H54 (cell line): Measurements from ENCODE around the gene FCF1.

ENCODE experiments used
- DNase-seq: peaks from one replicate; pipeline ENCODE4 v3.0.0; 2011; ENCODE audit warnings: low spot score, mixed read lengths; ENCODE audit not compliant: insufficient read length
- FAIRE-seq: peaks from 3 replicates; lab custom pipeline; 2011; peaks lifted over from hg19 to GRCh38; lab: Jason Lieb, UNC
- POLR2A ChIP-seq: IDR thresholded peaks from 2 replicates; pipeline ENCODE4 v1.6.1; 2011; ENCODE audit warnings: low read depth, mild to moderate bottlenecking, low read length

The FCF1 gene

GRCh38 chr14:74763803-74764531, 51.0 kb downstream of the FCF1 start:
- FAIRE-seq = no peak
- TF ChIP-seq POLR2A = no peak
- DNase-seq = no peak

- no peak for FAIRE-seq
- TF ChIP-seq POLR2A = no peak
- no peak for DNase-seq
Observed at GRCh38 chr14:74765721-74766120, 52.8 kb downstream of the FCF1 start.

DNA sequence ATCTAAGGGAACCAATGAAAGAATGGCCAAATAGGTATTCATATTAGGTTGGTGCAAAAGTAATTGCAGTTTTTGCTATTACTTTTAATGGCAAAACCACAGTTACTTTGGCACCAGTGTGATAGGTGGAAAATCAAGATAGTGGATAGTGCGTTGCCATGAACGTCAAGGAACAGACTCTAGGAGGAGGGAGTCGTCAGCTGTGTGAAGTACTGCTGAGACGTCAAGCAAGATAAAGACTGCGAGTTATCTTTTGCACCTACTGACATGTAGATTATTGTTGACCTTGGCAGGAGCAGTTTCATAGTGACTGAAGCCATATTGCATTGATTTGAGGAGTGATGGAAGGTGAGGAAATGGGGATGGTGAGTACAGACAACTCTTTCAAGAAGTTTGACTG, 58.5 kb downstream of the FCF1 start:
- DNase-seq = no peak
- no peak for FAIRE-seq
- no peak for TF ChIP-seq POLR2A

DNA sequence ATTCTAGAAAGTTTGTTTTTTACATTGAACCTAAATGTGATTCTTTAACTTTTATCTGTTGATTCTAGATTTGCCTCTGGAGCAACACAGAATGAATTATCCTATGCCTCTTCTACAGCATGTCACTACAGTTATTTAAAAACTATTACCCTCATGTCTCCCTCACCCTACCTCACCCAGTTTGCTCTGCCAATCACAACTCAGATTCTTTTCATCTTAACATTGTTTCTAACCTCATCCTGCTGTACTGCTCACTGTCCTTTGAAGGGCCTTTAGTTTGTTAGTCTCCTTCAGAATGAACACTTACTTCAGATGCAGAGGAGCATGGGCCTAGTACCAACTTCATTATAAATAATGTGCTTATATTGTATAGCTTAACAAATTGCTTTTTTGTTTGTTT, 71.7 kb downstream of the FCF1 start:
- FAIRE-seq (no peak), DNase-seq (no peak)
- TF ChIP-seq POLR2A = no peak

DNA sequence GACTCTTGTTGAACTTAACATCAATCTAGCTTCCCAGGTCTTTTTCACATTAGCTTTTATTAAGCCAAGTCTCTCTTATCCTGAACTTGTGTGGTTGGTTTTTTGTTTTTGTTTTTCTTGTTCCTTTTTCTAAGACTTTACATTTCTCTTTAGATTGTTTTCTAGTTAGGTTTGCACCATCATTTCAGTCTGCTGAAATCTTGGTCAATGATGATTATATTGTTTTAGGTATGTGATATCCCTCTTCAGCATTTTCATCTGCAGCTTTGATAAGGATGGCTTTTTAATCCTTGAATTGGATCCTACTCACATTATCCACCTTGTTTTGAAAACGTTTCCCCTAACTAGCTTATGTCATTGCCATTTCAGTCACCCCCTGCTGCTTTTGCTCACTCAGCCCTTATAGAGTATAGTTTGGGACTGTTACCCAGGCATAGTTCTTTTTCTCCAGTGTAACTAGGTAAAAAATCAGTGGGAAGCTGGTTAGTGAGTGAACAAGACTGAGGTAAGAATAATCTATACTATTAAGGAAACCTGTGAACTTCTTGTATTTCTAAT, 72.2 kb downstream of the FCF1 start:
- no peak for TF ChIP-seq POLR2A
- no peak for DNase-seq
- no peak for FAIRE-seq

DNA sequence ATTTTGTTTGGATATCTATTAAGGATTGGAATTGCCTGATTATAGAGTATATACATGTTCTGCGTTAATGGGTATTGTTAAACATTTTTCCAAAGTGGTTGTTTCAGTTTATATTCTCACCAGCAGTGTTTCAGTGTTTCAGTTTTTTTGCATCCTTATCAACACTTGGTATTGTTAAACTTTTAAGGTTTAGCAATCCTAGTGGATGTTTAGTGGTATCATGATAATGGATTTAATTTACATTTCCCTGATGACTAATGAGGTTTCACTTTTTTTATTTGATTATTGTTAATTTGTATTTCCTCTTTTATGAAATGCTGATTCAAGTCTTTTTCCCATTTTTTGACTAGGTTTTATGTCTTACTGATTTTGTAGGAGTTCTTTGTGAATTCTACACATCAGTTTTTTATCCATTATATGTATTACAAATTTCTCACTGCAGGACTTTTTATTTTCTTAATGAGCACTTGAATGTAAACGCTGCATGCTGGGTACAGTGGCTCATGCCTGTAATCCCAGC, 73.9 kb downstream of the FCF1 start:
- no peak for FAIRE-seq

More for the DNA sequence above, 73.9 kb downstream of the FCF1 start:
- no peak for TF ChIP-seq POLR2A
- no peak for DNase-seq
